Right hindlimb (tissue), 1 donor: ENCODE data around the gene CNTNAP5.
A peak's percentile ranks its signal among the peaks of the same experiment; 100 is the strongest.

Experiments used
- DNase-seq: peaks from one replicate; pipeline ENCODE4 v3.0.0-alpha.2; 2018

Gene CNTNAP5

GRCh38 chr2:124025171-124025580, at the start of gene CNTNAP5:
TSS of gene CNTNAP5 (plus strand) at chr2:124025287. CDS start at chr2:124025651, 364 bp downstream.
- DNase-seq, result peak; percentile 80

- no peak for DNase-seq
Observed at GRCh38 chr2:123976054-123976648, 48.9 kb upstream of the CNTNAP5 start.

- DNase-seq, result peak; percentile 38
Observed at GRCh38 chr2:123993728-123994323, 31.3 kb upstream of the CNTNAP5 start.

GRCh38 chr2:123999681-124000080, 25.4 kb upstream of the CNTNAP5 start:
- no peak for DNase-seq

- DNase-seq, result peak; percentile 58
Observed at GRCh38 chr2:124001696-124002430, 23.2 kb upstream of the CNTNAP5 start.

- DNase-seq, result no peak
Observed at GRCh38 chr2:124018890-124019289, 6.2 kb upstream of the CNTNAP5 start.

- no peak for DNase-seq
Observed at GRCh38 chr2:124024561-124025170, 421 bp upstream of the CNTNAP5 start.

- DNase-seq, result no peak
Observed at GRCh38 chr2:124025891-124026434, 876 bp downstream of the CNTNAP5 start.

GRCh38 chr2:124026503-124026902, 1.4 kb downstream of the CNTNAP5 start:
- no peak for DNase-seq

GRCh38 chr2:124027182-124027581, 2.1 kb downstream of the CNTNAP5 start:
- DNase-seq, result no peak

GRCh38 chr2:124032799-124033198, 7.7 kb downstream of the CNTNAP5 start:
- no peak for DNase-seq

GRCh38 chr2:124034265-124034664, 9.2 kb downstream of the CNTNAP5 start:
- no peak for DNase-seq

- no peak for DNase-seq
Observed at GRCh38 chr2:124035001-124035400, 9.9 kb downstream of the CNTNAP5 start.

GRCh38 chr2:124039032-124039431, 13.9 kb downstream of the CNTNAP5 start:
- no peak for DNase-seq

- no peak for DNase-seq
Observed at GRCh38 chr2:124039762-124040291, 14.7 kb downstream of the CNTNAP5 start.

- DNase-seq, result no peak
Observed at GRCh38 chr2:124045894-124046293, 20.8 kb downstream of the CNTNAP5 start.

- DNase-seq, result no peak
Observed at GRCh38 chr2:124046332-124046731, 21.2 kb downstream of the CNTNAP5 start.

- no peak for DNase-seq
Observed at GRCh38 chr2:124048102-124048501, 23.0 kb downstream of the CNTNAP5 start.

- no peak for DNase-seq
Observed at GRCh38 chr2:124048664-124049063, 23.6 kb downstream of the CNTNAP5 start.

- no peak for DNase-seq
Observed at GRCh38 chr2:124049136-124049535, 24.0 kb downstream of the CNTNAP5 start.

GRCh38 chr2:124050833-124051497, 25.9 kb downstream of the CNTNAP5 start:
- no peak for DNase-seq

GRCh38 chr2:124053796-124054195, 28.7 kb downstream of the CNTNAP5 start:
- no peak for DNase-seq

- DNase-seq, result no peak
Observed at GRCh38 chr2:124063596-124063995, 38.5 kb downstream of the CNTNAP5 start.
